H1 (cell line): ENCODE data around the gene MAPKAP1. TPM values are rescaled to one million over a fixed set of nuclear protein-coding genes. Genes with fewer than 3 reads are reported as not detected.

ENCODE experiments used
- KDM1A ChIP-seq: fragments of 200-600, 300-600 bp; sonication (generic); IDR thresholded peaks from 2 replicates; pipeline ENCODE4 v1.7.1; 2016; ENCODE audit warnings: mild to moderate bottlenecking, low read length, borderline replicate concordance
- KDM5A ChIP-seq: fragments of 200-600 bp; IDR thresholded peaks from 2 replicates; pipeline ENCODE4 v1.7.1; 2012; ENCODE audit warnings: mild to moderate bottlenecking, low read length, inconsistent platforms, mixed read lengths
- TCF12 ChIP-seq: IDR thresholded peaks from 2 replicates; pipeline ENCODE4 v1.6.1; 2011; ENCODE audit warnings: low read depth, mild to moderate bottlenecking, low read length
- polyA plus RNA-seq, 7 experiments: library from polyadenylated mRNA; depleted of rRNA in 3 of 7; stranded (reverse) in 5 of 7; unstranded in 2 of 7; fragments of >200 nt in 5 of 7; fragments of 200-250 nt in 2 of 7; gene quantifications; 1 replicate in 5 of 7; 2 replicates in 1 of 7; 4 replicates in 1 of 7; pipeline versions ENCODE4 v1.2.1 to v1.2.3, GENCODE V29; 2011 to 2013; ENCODE audit warnings: missing spikeins in 2 of 7, mixed read lengths in 2 of 7
- total RNA-seq: library from RNA; stranded (reverse); fragmentation: NEBNext Ultra II Directional; extraction: Animal tissue kit (Norgen Biotek cat#: 25700); gene quantifications from 2 replicates; pipeline ENCODE4 v1.2.1, GENCODE V29; 2021

The MAPKAP1 gene
- total and polyA plus RNA-seq, 2 of the 8 experiments (the other 6 are each of a cell fraction or from before 2014, with no cell fraction given) = 79.2 to 140 TPM

- TF ChIP-seq TCF12 (no peak), KDM5A (no peak), KDM1A (no peak)
- TF ChIP-seq, all 59 proteins: peak for 0
Measured at GRCh38 chr9:125682340-125682739, 24.7 kb downstream of the MAPKAP1 start (continued).
